Measurements from ENCODE around the gene SETBP1.

Gene SETBP1

DNA sequence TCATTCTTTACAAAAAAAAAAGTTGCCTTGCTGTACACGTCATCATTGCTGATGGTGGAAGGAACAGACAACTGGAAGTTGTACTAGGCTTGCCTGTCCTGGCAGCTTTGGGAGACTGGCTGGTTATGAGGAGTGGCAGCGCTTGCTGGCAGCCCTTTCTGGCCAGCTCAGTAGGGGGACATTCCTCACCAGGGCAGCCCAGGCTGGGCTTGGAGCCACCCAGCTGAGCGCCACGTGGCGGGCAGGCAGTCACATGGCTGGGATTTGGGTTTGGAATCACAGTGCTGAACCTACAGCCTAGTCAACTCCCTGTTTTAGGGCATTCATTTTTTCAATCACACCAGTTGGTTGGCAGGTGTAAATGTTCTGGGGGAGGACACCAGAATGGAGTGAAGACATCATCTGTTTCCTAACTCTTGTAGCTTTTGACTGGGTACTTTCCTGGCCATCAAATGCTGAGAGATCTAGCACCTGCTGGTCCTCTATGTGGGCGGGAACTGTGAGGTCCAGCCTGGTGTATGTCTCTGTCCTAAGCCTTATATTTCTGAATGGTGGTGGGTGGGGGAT is 139.3 kb downstream of the SETBP1 start:
- DNase-seq = no peak

DNA sequence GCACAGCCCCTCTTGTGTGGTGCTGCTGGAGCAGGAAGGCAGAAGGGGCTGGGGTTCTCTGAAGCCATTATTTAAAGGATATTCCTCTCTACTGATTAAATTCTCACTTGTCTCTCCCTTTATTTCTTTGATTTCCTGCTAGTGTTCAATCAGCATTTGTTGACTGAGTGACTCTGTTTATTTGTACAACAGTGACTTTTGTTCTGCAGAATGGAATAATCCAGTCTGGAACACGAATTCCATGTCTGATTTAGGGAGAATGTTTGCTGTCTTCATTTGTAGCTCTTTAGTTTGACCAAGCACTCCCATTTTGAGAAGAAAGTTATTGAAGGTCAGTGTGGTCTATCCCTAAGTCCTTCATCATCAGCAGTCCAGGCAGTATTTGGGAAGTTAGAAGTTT is 141.2 kb downstream of the SETBP1 start:
- DNase-seq = no peak

- no peak for DNase-seq
These were observed 142.6 kb downstream of the SETBP1 start for GRCh38 chr18:44823286-44823685.

- DNase-seq = no peak
These were observed 143.1 kb downstream of the SETBP1 start for GRCh38 chr18:44823782-44824181.

- no peak for DNase-seq
These were observed 144.2 kb downstream of the SETBP1 start for GRCh38 chr18:44824884-44825283.

GRCh38 chr18:44826418-44827259 is 146.0 kb downstream of the SETBP1 start:
- peak; percentile 13 for DNase-seq

- DNase-seq = no peak
These were observed 147.4 kb downstream of the SETBP1 start for GRCh38 chr18:44828080-44828479.

- DNase-seq = no peak
These were observed 149.9 kb downstream of the SETBP1 start for GRCh38 chr18:44830581-44830980.

GRCh38 chr18:44833786-44834185 is 153.1 kb downstream of the SETBP1 start:
- no peak for DNase-seq

DNA sequence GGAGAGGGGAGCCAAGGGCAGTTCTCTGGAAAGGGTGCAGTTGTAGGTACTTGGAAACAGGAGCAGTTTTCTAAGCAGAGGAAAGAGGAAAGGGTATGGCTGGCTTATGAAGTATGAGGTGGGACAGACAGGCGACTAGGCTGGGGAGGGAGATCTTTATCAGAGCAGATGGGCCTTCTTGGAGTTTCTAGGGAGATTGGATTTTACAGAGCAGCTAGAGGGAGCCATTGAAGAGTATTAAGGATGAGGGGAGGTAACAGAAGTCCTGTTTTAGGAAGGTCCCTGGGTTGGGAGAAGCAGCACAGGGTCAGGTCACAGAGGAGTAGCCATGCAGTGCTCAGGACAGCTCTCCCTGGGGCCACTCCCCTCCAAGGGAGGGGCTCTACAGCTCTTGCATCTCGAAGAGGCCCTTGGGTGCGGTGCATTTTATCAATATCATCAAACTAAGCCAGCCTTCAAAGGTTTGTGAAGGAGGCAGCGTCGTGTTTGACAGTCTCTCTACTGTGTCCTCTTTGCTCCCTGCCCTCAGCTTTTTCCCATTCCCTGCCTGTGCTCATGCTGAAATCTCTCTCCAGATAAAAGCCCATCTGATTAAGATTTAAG is 154.3 kb downstream of the SETBP1 start:
- no peak for DNase-seq

GRCh38 chr18:44835703-44836102 is 155.0 kb downstream of the SETBP1 start:
- no peak for DNase-seq

DNA sequence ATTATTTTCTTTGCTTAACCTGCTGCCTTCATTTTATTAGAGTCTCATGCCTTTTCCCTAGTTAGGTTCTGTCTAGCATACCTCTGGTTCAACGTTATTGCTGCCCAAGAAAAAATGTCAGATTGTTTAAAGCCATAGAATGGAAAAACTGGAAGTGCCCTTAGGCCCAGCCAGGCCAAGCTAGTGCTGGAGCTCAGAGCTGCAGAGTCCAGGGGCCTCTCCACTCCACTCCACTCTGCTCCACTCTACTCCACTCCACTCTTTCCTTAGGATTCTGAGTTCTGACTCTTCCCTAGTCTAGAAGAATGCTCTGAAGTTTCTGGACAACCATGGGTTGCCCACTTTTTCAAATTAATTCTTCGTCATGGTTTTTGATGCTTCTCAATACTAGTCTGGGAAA is 155.6 kb downstream of the SETBP1 start:
- DNase-seq = no peak

- no peak for DNase-seq
These were observed 156.9 kb downstream of the SETBP1 start for GRCh38 chr18:44837482-44838180.

DNA sequence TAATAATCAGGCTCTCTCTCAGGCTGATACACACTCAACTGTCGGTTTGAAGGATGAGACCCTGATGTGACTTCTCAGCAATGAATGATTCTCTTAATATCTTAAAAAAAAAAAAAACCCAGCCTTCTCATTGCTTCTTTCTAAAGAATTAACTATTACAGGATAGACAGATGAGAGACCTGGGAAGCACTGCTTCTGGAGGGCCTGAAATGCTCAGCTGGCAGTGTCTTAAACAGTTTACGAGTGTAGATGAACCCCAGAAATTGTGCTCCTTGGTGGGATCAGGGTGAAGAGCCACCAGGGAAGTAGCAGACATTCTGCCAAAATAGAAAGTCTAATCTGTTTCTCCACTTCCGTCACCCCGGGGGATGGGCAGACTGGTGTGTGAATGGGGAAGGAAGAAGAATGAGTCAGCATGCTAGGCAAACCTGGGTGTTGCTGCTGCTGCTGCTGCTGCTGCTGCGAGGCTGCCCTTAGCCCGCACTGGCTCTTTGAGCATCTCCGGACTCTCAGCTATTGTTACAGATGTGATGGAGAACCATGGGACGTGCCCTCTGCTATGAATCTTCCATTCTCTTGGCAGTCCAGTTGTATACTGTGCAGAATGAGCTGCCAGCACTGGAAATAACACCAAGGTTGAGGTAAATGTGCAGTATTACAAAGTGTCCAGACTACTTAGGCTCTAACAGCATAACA is 158.4 kb downstream of the SETBP1 start:
- peak; percentile 83 for DNase-seq

DNA sequence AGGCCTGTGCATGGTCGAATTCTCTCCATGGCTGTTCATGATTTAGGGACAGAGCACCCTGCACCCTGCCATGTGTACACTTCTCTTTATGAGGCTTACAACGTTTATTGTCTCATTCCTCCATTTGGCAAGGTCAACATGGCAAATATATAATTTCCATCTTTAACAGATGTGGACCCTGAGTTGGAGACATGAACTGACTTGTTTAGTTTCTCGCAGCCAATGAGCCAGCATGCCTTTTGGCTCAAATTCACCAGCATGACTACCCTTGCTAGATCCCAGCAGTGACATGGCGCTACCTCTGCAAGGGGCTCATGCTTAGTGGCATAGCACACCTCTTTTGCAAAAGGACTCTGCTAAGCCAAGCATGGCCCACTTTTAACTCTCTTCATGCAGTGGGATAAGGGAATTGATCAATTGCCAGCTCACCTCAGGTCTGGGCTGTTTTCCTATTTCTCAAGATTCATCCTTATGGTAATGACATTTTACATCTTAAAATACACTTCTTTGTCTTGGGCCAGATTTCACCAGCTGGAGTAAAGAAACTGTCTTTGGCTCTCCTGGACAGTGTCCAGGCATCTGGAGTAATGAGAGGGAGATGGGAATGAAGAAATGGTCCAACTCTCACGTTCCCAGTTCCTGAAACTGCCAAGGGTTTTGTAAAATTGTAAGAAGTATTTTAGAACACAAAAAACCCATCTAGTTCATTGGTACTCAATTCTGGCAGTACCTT is 159.5 kb downstream of the SETBP1 start:
- DNase-seq = no peak

DNA sequence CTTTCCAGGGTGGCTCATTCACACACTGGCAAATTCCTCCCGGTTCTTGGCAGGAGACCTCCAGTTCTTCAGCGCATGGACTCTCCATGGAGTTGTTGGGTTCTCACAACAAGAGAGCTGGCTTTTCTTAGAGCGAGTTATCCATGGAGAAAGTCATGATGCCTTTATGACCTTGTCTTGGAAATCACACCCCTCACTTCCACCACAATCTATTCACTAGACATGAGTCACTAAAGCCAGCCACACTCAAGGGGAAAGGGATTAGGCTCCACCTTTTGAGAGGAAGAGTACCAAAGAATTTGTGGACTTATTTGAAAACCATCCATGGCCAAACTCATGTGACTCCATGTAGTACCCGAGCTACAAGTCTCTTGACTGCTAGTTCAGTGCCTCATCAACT is 160.5 kb downstream of the SETBP1 start:
- DNase-seq = no peak

GRCh38 chr18:44841752-44842587 is 161.3 kb downstream of the SETBP1 start:
- DNase-seq = peak; percentile 20

- DNase-seq = peak; percentile 4
These were observed 162.1 kb downstream of the SETBP1 start for GRCh38 chr18:44842588-44843412.

DNA sequence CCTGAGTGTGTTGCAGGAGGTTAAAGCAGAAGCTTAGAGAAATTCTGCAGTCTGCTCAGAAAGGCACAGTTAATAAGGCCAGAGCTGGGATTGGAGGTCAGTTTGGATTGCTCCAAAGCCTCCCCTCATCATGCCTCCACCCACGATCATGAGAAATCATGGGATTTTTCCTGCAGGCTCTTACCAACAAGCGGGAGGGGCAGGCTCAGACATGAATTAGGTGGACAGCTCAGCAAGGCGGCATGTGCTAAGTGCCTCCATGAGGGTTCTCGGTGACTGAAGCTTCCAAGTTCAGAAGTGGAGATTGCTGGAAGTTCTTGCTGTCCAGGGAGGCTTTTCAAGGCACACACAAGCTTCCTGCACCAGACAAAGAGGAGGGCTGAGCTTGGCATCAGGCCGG is 163.8 kb downstream of the SETBP1 start:
- no peak for DNase-seq

- no peak for DNase-seq
These were observed 165.8 kb downstream of the SETBP1 start for GRCh38 chr18:44846450-44846849.
